T-cell (primary cell): ENCODE data around the gene ZNF277. TPM values are rescaled to one million over a fixed set of nuclear protein-coding genes. Genes with fewer than 3 reads are reported as not detected.
"Not testable (repeated sequence)": the region's sequence is repeated elsewhere in the genome, so short reads cannot be mapped to it uniquely, and the experiment has no call there.

Experiments
- ATAC-seq, 4 experiments: fragments of 200-7000 bp in 3 of 4; fragments of 150-1000 bp in 1 of 4; cut with Tn5 transposase; replicated peaks in 1 of 4; 1 replicate in 3 of 4; 2 replicates in 1 of 4; pipeline ENCODE4 v1.10.0; 2021; ENCODE audit warnings: moderate library complexity in 3 of 4, mild to moderate bottlenecking in 2 of 4, moderate number of reproducible peaks in 1 of 4
- CTCF ChIA-PET, 2 donors: fragments of 300-600 bp; sonication (Branson Sonifier 250); formaldehyde crosslinking; loops; one replicate each; lab custom pipeline; 2022; ENCODE audit warnings: antibody characterized with exemption in 2 of 2; lab: Charles Lee
- POLR2A ChIA-PET, 2 donors: fragments of 300-600 bp; sonication (Branson Sonifier 250); formaldehyde crosslinking; loops; one replicate each; lab custom pipeline; 2022; ENCODE audit warnings: antibody characterized with exemption in 2 of 2; lab: Charles Lee
- DNase-seq, 35 experiments: peaks; one replicate each; pipeline versions ENCODE4 v3.0.0 to v3.0.0-alpha.2; 2013 to 2023
- H3K27ac ChIP-seq: one replicate; pipeline ENCODE4 v1.5.1; 2013; ENCODE audit warnings: low read length
- H3K27me3 ChIP-seq, 2 experiments: replicated peaks in 1 of 2; 1 replicate in 1 of 2; 2 replicates in 1 of 2; pipeline versions ENCODE4 v1.6.1 to v1.7.0; 2013; ENCODE audit warnings: low read length in 1 of 2, mixed read lengths in 1 of 2; ENCODE audit not compliant: control insufficient read depth in 2 of 2, insufficient read depth in 2 of 2; ENCODE audit errors: extremely low read depth in 1 of 2
- H3K36me3 ChIP-seq, 2 donors: 1 replicate in 1 of 2; 2 replicates in 1 of 2; pipeline versions ENCODE4 v1.6.1 to v1.7.0; 2013; ENCODE audit warnings: low read length in 1 of 2; ENCODE audit not compliant: control insufficient read depth in 2 of 2, insufficient read depth in 1 of 2; ENCODE audit errors: extremely low read depth in 1 of 2
- H3K4me1 ChIP-seq, 2 experiments: 1 replicate in 1 of 2; 2 replicates in 1 of 2; pipeline versions ENCODE4 v1.6.1 to v1.7.0; 2013; ENCODE audit warnings: low read length in 2 of 2, mixed read lengths in 1 of 2; ENCODE audit not compliant: insufficient read depth in 2 of 2, control insufficient read depth in 1 of 2; ENCODE audit errors: extremely low read depth in 1 of 2
- H3K4me3 ChIP-seq, 2 donors: 1 replicate in 1 of 2; 2 replicates in 1 of 2; pipeline versions ENCODE4 v1.5.1 to v1.7.0; 2013; ENCODE audit warnings: mild to moderate bottlenecking in 2 of 2, low read length in 1 of 2, moderate library complexity in 1 of 2; ENCODE audit not compliant: control insufficient read depth in 1 of 2; ENCODE audit errors: extremely low read depth in 1 of 2
- H3K9me3 ChIP-seq: 2 replicates; pipeline ENCODE4 v1.7.0; 2013
- H3K27ac Mint-ChIP-seq, 2 donors: one replicate each; pipeline ENCODE4 v1.8.0; 2020 to 2021; ENCODE audit warnings: mild to moderate bottlenecking in 2 of 2, mixed read lengths in 2 of 2
- H3K27me3 Mint-ChIP-seq, 2 donors: one replicate each; pipeline ENCODE4 v1.8.0; 2021 to 2022; ENCODE audit warnings: mixed read lengths in 2 of 2
- H3K36me3 Mint-ChIP-seq: one replicate; pipeline ENCODE4 v1.8.0; 2021; ENCODE audit warnings: mixed read lengths
- H3K4me1 Mint-ChIP-seq, 3 donors: one replicate each; pipeline ENCODE4 v1.8.0; 2020 to 2022; ENCODE audit warnings: mixed read lengths in 3 of 3, mild to moderate bottlenecking in 1 of 3
- H3K4me3 Mint-ChIP-seq, 3 donors: one replicate each; pipeline ENCODE4 v1.8.0; 2020 to 2022; ENCODE audit warnings: mild to moderate bottlenecking in 3 of 3, mixed read lengths in 3 of 3, moderate library complexity in 3 of 3
- H3K9me3 Mint-ChIP-seq, 3 donors: one replicate each; pipeline ENCODE4 v1.8.0; 2020 to 2022; ENCODE audit warnings: mixed read lengths in 3 of 3
- WGBS: methylation state at CpG from one replicate; pipeline ENCODE4 v1.1.5; 2013; ENCODE audit warnings: missing lambda C conversion rate; ENCODE audit not compliant: insufficient coverage; 5-methylcytosine and 5-hydroxymethylcytosine counted together
- total RNA-seq, 35 experiments: library from RNA in 6 of 35; stranded (reverse) in 6 of 35; fragments of 120-200 nt in 1 of 35; gene quantifications; one replicate each; pipeline versions ENCODE4 v1.2.1 to v1.2.4 and lab custom pipeline; 2013 to 2026

The ZNF277 gene
- total RNA-seq, 5 donors from 2014 or later (not counting 1 experiment from before 2014, with no cell fraction given) = 26.6 to 31.4 (median 30.2) TPM

- Histone ChIP-seq H3K27ac (peak overlapping the region; percentile 25), H3K4me3 (peak overlapping the region in 1 of 2 donors; percentile 57), H3K4me1 (peaks cover 6 to 11% of the 10 kb centered on the region in 2 experiments)
- H3K27me3 ChIP-seq, H3K36me3 Mint-ChIP-seq, CTCF ChIA-PET, H3K9me3 Mint-ChIP-seq, H3K27me3 Mint-ChIP-seq, H3K9me3 ChIP-seq, H3K36me3 ChIP-seq: not testable (repeated sequence)
- POLR2A ChIA-PET = interaction anchor here (0.6 to 0.7 kb wide), 2 partner anchors 59 to 79 kb away, joined by 3 to 4 read pairs; partner anchors contain the start of gene IFRD1 (in 1 of the 2)
- ATAC-seq (peak in 2 of 4 experiments; percentile 59 to 61), DNase-seq (peak in 34 of 35 experiments; percentile 15 to 71 (median 48))
- Mint-ChIP-seq H3K27ac (peak overlapping the region; percentile 61 to 84), H3K4me1 (peaks cover 12 to 22% (median 15%) of the 10 kb centered on the region in 3 donors), H3K4me3 (peak overlapping the region; percentile 75 to 79 (median 76))
- 3% methylated on average over 45 of the region's 69 CpGs for WGBS
Measured at GRCh38 chr7:112391079-112391821, 184.8 kb downstream of the ZNF277 start.

DNA sequence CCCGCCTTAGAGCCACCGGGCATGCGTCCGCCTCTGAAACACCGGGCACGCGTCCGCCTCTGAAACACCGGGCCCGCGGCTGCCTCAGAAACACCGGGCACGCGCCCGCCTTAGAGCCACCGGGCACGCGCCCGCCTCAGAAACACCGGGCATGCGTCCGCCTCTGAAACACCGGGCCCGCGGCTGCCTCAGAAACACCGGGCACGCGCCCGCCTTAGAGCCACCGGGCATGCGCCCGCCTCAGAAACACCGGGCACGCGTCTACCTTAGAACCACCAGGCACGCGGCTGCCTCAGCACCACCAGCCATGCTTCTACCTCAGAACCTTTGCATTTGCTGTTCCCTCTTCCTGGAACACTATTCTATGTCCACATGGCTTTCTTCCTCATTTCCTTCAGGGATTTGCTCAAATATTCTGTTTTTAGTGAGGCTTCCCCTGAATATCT lies 185.4 kb downstream of the ZNF277 start:
- Mint-ChIP-seq H3K27ac (peak overlapping the region; percentile 76 to 87), H3K4me3 (peak overlapping the region; percentile 75 to 79 (median 76)), H3K4me1 (peaks cover 12 to 22% (median 15%) of the 10 kb centered on the region in 3 donors)
- H3K27me3 ChIP-seq, POLR2A ChIA-PET, CTCF ChIA-PET, H3K27me3 Mint-ChIP-seq, H3K36me3 Mint-ChIP-seq, H3K9me3 Mint-ChIP-seq, H3K9me3 ChIP-seq, H3K36me3 ChIP-seq: not testable (repeated sequence)
- Histone ChIP-seq H3K4me3 (peak overlapping the region; percentile 35 to 57), H3K27ac (peak overlapping the region; percentile 61), H3K4me1 (peaks cover 6 to 11% of the 10 kb centered on the region in 2 experiments)
- DNase-seq (peak; percentile 45 to 80 (median 63)), ATAC-seq (peak; percentile 67 to 84 (median 72))
- under 1% methylated on average over 37 of the region's 37 CpGs for WGBS

Other genes with a start within 250 kb of the ZNF277 start
- 1 to 10 TPM in 2 of 5 donors, under 1 TPM in 3; 0.35 to 1.4 (median 0.85) TPM for gene DOCK4, start 296 bp upstream of the ZNF277 start, total RNA-seq
- 100 to 1,000 TPM in 2 of 5 donors, 10 to 100 TPM in 3; 45.0 to 268 (median 52.1) TPM for gene IFRD1, start 243.8 kb downstream of the ZNF277 start, total RNA-seq